UCSD-AML1 (cell line): Measurements from ENCODE around the gene CDHR3.

Source experiments
- DNase-seq: peaks from one replicate; lab custom pipeline; 2025; ENCODE audit not compliant: unreplicated experiment; lab: John Stamatoyannopoulos, UW

CDHR3 gene

DNA sequence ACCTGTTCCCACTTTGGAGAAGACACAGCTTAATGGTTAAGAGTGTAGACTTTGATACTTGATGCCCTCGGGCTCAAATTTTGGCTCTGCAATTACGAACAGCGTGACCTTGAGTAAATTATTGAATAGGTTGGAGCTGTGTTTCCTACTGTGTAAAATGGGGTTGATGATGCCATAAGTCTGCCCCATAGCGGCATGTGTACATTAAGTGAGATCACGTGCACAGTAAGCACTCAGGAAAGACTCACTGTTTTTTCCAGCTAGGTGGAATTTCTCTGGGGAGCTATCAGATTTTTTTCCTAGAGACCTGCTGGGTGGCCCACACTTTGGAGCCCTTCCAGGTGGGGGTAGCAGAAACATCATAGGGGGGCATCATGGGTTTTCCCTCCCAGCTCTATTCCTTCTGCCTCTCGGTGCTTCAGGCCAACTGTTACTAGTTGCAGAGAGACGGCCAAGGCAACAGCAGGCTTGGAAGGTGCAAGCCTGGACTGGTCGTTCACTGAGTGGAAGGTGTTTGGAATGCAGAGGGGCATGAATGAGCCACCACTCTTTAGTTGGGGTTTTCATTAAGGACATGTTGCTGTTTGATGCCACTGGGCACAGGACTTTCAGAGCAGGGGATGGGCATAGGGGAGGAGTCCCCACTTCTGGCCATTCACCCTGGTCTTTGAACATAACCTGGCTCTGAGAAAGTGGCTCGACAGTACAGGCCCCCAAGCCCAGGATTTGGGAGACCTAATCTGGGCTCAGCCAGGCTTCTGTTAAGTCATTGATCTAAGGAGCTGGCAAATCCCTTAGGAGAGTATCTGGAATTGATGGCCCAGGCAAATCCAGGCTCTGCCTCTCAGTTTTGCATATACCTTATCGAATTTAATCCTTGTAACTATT is 85.0 kb downstream of the CDHR3 start:
- no peak for DNase-seq

DNA sequence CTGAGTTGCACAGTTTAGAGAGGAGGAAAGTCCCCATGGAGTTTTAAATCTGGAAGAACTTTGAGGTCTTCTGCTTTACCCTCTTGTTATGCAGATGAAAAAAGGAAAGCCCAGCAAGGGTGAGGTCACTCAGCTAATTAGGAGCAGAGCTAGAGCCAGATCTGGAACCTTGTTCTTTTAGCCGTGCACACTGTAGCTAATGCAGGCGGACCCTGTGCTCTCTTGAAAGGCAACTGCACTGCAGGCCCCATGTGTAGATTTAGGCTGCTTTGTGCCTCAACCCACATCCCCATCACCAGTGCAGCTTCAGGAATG is 85.6 kb downstream of the CDHR3 start:
- no peak for DNase-seq

DNA sequence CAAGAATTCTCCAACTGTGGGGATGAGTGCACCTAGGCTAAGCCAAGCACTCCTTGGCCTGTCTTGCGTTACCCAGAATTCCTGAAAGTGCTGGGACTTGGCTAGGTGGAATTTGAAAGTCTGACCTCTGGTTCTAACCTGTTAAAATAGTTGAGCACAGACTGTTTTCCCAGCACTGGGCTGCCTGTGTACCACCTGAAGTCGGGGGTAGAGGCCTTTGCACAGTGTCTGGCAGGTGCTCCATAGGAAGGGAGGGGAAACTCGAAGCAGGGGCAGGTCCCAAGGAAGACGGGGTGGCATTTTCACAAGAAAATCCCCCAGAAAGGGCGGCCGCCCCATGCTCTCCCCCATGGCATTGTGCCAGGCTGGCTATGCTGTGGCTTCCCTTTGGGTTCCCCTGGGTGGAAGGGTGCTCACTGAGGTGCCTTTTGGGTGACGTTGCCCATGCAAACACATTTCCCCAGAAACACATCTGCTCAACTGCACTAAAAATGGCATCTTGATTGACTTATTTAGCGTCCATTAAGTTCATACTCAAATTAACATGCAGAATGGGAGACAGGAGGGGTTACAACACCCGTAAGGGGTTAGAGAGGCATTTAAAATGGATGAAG is 86.2 kb downstream of the CDHR3 start:
- DNase-seq, result no peak

DNA sequence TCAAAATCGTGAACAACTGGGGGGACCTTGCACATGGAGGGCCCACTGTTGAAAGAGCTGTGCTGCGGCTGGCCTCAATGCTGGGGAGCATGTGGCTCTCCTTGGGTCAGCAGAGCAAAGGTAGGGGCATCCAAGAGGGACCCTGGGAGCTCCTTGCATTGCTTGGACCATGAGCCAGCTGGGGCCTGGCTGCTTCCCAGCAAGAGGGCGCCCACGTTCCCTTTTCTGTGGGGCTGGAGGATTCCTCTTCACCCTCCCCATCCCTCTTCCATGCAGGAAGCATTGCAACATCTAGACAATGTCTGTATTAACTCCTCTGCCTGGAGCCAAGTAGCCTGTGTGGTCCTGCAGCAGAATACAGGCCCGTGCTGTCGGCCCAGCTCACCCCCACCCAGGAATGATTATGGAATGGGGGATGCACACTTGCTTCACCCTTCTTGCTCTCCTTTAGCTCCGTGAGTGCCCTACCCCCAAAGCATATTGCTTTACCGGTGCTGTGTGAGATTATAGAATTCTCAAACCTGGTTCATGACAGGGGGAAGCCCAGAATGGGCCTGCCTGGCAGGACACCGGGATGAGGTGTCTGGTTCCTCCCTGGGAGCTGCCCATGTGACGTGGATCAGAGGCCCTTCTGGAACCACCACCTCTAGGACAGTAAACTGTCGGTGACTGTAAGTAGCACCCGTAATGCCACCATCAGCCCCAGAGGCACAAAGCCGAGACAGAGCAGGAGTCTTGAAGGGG is 87.1 kb downstream of the CDHR3 start:
- DNase-seq, result peak; percentile 21

DNA sequence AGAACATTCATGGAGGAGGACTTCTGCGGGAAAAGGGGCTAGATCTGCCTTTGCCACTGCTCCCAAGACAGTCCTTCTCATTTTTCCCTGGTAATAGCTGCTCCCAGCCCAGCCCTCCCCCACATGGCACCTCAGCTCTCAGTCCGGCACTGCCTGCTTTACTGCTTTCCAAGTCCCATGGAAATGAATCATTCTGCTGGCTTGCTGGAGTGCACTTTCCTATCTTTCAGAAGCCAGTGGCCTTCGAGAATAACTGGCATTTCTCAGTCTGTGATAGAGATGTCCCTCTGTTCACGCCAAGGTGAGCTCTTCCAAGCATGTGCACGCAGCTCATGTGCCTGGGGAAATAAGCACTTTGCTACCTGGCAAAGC is 87.7 kb downstream of the CDHR3 start:
- no peak for DNase-seq

DNA sequence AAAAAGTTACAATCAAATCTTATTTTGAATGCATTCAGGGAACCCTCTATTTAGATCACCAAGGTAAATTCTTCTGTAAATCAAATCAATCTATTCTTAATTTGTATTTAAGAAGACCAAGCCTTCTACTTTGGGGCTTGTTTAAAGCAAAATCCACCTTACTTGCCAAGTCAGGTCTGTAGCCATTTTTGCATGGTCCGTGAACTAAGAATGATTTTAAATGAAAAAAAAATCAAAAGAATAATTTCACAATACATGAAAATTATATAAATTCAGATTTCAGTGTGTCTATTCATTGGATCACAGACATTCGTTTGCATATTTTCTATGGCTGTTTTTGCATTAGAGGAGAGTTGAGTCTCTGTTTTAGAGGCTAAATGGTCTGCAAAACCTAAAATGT is 89.6 kb downstream of the CDHR3 start:
- no peak for DNase-seq

DNA sequence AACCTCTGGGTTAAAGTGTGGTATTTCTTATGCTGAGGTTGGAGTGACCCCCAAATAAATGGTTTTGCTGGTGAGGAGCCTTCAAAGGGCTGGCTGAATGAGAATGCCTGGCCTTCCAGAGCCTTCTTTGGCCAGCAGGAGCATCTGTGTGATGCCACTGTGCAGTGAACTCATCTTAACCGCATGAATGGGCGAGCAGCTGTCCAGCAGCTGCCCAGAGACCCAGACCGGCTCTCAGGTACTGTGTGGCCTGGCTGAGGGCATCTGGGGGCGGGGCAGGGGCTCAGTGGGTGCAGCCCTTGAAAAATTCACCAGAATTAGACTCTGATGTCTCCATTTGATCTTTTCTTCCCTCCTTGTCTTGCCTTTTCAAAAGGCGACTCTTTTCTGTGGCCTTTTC is 90.0 kb downstream of the CDHR3 start:
- no peak for DNase-seq

DNA sequence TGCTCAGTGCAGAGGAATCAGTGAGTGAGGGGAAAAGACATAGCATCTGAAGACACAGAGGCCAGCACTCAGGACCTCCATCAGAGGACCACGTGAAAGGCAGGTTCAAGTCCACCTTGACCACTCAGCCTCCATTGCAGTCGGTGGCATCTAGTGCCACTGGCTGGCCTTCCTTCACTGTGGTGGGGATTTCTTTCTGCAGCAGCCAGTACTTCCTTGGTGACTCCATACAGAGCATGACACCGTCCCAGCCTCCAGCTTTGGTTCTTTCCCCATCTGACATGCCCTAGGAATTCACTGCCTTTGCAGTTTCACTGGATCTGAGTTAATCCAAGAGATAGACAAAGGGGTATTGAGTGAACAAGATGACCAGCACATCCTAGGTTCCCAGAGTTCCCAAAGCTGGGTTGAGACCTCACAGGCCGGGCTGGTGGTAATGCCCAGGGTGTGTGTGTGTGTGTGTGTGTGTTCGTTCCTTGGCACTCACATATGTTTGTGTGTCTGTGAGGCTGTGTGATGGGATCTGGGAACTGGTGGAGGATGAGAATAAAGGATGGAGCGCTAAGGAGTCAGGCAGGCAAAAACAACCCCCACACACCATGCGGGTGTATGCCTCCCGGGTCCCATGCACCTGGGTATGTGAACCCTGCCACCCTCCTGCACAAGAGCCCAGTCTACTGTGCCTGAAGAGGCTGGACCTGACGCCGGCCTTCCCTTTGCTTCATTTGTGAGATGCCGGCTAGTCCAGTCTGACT is 91.3 kb downstream of the CDHR3 start:
- no peak for DNase-seq

DNA sequence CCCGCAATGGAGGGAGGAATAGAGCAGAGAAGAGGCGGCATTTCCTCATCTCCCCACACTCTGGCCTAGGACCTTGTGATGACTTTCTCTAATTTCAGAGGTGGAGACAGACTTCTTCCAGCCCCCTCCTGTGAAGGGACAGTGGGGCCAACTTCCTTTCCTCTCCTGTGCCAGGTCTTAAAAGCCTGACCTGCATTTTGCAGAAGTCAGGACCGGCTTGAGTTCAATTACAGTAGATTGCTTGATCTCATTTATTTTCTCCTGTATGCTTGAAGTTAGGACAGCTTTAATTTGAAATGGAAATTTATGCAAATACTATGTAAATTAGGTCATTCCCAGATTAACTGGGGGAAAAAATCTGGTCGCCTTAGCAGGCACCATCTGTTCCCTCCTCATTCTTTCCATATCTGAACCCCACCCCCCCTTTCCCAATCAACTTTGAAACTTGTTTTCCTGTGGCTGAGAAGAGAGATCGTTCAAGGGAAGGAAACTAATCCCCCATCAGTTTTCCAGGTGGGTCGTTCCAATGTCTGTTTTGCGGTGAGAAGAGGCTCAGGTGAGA is 92.0 kb downstream of the CDHR3 start:
- DNase-seq, result no peak

DNA sequence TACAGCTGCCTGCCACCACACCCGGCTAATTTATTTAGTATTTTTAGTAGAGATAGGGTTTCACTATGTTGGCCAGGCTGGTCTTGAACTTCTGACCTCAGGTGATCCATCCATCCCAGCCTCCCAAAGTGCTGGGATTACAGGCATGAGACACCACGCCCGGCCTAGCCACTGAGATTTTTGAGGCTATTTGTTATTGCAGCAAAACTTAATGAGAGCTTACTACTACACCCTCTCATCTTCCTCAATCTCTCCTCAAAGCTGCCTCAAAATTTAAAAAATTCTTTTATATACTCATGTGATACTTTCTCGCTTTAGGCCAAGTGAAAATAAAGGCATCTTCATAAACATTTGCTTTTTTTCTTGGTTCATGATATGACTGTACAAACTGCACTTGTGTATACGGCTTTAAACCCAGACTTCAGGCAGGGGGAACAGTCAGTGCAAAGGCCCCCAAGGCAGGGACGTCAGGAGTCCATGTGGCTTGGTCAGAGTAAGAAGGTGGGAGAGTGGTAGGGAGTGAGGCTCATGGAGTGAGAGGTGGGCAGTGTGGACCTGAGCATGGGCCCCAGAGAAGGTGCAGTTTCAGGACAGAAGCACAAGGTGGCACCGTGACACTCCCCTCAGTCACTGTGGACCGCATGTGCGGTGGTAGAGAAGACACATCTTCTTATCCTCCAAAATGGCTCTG is 93.6 kb downstream of the CDHR3 start:
- peak; percentile 51 for DNase-seq

DNA sequence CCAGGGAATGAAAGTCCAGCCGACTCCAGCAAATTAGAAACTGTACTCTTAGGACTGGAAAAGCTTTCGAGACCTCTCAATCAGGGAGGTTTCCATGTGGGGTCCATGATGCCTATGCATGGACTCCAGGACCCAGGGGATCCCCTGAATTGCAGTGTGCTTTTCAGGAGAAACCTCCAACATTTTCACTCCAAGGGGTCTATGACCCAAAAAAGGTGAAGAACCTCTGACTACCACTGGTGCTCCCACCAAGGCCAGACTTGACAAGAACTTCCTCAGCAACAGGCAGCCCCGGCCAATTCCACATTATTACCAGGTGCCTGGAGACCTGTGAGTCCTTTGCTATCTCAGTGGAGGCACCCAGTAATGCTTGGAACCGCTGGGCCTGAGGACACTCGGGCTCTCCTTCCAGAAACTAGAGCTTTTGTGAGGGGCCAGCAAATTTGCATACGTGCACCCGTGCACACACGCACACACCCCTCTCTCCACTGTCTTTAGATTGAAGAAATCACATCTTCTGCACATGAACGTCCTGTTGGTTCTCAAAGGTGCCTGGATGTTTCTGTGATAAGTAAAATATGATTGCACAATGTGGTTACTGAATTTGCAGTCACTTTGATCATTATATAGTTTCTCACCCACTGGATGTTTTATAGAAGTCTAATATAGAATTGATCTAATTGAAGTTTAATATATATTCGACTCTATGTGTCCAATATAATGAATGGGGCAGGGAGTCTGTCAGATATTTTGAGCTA is 94.3 kb downstream of the CDHR3 start:
- no peak for DNase-seq

DNA sequence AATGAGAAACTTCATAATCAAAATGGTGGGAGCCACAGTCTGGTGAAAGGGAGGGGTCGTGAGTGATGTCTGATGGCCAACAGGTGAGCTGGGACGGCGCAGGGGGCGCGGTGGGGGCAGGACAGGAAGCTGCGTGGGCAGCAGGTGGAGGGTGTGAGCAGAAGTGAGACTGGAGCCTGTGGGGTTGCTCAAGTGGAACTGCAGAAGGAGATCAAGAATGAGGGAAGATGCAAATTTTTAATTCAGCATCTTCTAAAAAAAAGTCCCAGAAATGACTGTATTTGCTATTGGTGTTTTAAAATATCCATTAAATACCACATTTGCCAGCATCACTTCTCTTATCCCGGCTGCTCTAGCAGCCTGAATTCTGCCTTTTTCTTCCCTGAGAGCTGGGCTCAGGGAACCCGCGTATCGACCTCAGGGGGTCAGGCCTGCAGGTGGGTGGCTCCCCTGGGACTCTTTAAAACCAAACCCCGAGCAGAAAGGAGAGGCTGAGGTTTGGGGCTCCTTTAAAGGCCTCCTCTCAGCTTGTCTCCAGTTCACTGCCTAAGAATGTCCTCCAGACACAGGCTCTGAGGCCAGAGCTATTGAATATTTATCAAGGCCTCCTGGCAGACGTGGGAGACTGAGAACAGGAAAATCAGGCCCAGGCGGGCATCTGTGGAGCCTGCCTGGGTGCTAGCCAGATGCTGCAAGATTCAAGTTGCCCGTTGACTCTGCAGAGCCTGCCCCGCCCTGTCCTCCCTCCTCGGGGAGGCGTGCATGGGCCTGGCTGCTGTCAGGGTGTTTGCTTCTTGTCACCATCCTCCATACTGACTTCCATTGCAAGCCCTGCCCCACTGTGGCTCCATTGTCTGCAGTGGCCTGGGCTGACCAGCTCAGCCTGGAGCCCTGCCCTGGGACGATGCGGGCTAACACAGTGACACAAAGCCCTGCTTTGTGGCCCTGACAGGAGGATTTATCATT is 95.2 kb downstream of the CDHR3 start:
- DNase-seq, result no peak

DNA sequence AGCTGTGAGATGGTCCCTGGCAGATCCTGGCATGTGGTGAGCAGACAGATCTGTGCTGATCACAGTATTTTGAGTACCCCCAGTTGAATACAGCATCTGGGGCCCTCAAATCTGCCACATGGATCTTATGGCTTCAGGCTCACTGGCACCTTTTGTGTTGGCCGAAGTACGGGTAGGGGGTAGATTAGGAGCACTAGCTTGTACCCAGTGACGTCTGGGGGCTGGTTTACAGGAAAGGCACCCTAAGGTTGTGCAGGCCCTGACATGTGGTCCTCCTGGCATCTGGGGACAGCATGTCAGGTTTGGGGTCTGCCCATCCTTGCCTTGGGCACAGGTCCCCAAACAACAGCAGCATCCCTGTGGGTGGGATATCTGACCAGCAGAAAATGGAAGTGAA is 95.9 kb downstream of the CDHR3 start:
- DNase-seq, result no peak

DNA sequence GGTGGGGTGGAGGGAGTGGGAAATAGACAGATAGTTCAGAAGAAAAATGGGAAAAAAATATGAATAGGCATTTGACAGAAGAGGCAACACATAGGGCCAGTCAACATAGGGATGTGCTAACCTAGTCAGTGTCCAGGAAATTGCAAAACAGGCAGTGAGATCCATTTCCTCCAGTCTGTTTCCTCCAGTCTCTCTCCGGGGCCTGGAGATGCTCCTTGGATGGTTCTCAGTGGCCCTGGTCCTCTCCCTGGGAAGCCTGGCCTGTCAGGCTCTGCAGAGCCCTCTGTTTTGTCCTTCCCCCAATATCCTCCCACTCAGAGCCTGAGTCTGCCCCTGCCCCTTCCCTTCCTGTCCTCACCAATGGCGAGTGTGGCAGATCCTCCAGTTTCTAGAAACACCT is 96.5 kb downstream of the CDHR3 start:
- no peak for DNase-seq

DNA sequence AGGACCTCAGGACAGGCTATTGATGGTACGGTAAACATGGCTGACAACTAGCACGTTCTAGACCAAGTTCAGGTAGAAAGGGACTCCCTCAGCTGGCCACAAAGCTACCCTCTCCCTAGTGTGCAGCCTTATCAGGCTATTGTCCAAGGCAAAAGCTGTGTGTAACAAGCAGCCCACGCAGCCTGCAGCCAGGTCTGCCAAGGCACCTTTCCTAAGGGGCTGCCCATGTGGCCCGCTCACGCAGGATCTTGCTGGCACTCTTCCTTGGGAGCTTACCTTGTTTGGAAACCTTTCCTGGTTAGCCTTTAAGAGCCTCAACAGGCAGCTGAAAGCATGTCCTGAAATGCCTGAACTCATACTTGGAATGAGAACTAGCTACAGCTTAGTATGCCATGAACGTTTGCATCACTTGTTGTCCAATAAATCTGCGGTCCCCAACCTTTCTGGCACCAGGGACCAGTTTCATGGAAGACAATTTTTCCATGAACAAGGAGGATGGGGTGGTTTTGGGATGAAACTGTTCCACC is 97.4 kb downstream of the CDHR3 start:
- DNase-seq, result no peak

DNA sequence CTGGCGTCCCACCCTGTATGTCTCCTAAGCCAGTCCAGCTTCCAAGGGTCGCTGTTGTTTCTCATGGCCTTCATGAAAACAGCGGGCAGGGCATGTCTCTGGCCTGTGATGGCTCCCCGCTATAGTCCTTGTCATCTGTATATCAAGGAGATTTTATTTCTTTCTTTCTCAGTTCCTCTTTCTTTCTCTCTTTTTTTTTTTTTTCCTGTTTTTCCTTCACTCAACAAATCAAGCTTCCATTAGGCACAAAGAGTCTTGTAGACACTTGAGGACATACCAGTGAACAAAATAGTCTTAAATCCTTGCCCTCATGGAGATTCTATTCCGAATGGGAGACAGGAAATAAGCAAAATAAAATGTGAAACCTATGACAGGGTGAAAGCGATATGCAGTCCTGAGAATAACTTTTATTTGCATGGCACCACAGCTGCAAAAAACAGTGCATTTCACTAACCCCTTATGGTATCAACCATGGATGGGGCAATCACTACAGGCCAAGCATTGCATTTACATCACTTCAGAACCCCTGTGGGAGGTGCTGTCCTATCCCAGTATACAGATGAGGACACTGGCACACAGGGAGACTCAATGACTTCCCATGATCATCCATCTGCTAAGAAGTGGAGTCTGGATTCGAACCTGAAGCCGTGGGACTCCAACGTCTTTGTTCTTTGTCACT is 98.4 kb downstream of the CDHR3 start:
- DNase-seq, result no peak

DNA sequence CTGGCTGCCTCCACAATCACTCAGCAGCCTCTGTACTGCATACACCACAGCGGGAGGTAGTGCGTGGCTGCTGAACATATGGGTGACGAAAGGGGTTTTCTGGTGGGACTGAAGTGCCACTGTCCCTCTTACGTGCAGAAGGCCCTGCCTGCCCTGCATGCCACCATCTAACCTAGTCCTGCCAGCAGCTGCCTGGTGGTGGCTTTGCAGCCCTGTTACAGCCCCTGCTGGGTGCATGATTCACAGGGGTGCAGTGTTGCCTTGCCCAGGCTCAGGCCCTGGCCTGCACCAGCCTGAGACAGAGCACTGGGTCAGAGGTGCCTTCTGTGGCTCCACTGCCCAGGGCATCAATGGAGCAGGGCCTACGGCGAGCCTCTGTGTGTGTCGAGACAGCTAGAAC is 98.9 kb downstream of the CDHR3 start:
- DNase-seq, result no peak

DNA sequence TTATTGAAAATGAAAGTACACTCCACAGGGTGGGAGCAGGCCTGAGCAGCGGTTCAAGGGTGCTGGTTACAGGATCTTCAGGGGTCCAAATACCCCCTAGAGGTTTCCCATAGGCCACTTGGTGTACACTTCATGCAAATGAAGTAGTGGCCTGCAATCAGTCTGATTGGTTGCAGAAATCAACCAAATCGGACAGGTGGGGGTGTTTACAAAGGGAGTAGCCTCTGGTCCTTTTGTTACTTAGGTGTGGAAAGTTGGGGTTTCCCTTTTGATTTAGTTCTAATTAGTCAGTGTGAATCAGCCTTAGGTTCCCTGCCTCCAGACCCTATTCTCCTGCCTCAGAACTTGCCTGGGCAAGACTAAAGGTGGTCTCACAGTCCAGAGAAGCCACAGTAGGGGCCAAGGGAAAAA is 99.5 kb downstream of the CDHR3 start:
- no peak for DNase-seq
